CD4-positive, alpha-beta T cell treated with Interleukin-15 for 4 hours (primary cell): ENCODE data around the gene PREX1.

ENCODE experiments used
- DNase-seq: peaks from one replicate; pipeline ENCODE4 v3.0.0-alpha.2; 2020; ENCODE audit warnings: low spot score

The PREX1 gene

DNA sequence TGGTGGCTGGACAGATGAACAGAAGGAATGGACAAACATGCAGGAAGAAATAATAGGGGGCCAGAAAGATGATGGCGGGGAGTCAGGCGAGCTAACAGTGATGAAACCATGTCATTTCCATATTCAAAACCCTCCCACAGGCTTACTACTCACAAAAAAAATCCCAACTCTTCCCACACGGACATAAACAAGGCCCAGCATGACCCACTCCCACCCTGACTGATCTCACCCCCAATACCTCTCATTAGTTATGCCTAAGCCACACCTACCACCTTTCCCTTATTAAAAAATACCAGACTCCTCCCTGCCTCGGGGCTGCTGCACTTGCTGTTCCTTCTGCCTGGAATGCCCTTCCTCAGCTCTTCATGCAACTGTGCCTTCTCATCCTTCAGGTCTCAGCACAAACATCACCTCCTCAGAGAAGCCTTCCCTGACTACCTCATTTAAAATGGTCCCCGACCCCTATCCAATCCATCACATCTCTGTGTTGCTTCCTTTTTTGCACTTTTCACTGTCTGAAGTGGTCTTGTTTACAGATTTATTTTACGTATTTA is 145.8 kb downstream of the PREX1 start:
- DNase-seq: no peak

DNA sequence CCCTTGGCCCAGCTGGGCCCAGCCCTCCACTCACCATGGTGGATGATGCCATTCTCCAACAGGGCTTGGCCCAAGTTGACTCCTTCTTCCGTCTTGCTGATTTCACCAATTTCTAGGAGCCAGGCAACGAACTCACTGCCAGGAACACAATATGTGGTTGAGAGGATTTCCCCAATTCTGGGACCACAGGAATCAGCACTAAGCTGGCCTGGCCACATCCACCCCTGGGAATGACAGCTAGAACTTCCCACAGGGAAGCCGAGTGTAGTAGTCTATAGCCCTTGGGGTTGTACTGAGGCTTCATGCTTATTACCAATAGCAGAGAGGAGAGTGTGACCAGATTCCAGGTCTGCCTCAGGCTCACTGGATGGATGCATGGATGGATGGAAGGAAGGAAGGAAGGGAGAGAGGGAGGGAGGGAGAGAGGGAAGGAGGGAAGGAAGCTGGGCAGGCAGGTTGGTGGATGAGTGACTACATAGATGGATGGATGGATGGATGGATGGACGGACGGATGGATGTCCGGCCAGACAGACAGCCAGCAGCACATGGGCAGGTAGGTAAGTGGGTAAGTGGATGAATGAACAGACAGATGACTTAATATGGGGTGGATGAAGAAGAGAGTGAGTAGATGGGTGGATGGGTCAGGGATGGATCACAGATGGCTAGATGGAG is 146.5 kb downstream of the PREX1 start:
- no peak for DNase-seq

DNA sequence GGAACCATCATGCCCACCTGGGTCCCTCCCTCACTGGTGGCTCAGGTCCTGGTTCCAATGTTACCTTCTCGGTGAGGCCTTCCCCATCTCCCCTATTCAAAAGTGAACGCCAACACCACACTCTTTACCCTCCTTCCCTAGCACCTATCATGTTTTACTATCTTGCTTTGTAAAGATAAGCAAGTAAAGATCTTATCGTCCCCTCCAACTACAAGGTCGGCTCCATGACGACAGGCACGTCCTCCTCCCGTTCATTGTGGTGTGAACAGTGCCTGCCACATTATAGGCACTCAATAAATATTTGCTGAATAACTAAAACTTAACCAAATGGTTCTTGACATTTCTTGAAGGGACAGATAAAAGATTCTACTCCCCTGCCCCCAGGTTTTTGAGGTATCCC is 147.1 kb downstream of the PREX1 start:
- no peak for DNase-seq

DNA sequence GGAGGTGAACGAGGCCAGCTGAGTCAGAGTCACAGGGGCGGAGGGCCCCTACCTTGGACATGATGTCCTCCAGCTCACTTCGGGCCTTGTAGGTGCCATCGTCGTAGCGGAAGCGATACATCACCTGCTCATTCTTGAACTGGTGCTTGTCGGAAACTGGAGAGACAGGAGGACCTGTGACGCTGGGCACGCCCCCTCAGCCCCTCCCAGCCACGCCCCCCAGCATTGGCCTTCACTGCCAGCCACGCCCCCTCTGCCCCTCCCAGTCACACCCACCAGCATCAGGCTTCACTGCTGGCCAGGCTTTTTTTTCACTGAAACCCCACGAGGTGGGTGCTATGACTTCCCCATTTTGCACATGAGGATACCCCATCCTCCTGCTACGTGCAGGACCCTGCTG is 148.2 kb downstream of the PREX1 start:
- DNase-seq: no peak

GRCh38 chr20:48679011-48679410 is 148.8 kb downstream of the PREX1 start:
- no peak for DNase-seq

- DNase-seq: no peak
These were observed 149.4 kb downstream of the PREX1 start for GRCh38 chr20:48678421-48678820.

GRCh38 chr20:48676795-48677460 is 150.9 kb downstream of the PREX1 start:
- no peak for DNase-seq

GRCh38 chr20:48676125-48676524 is 151.7 kb downstream of the PREX1 start:
- DNase-seq: no peak

- no peak for DNase-seq
These were observed 153.3 kb downstream of the PREX1 start for GRCh38 chr20:48674461-48674860.

DNA sequence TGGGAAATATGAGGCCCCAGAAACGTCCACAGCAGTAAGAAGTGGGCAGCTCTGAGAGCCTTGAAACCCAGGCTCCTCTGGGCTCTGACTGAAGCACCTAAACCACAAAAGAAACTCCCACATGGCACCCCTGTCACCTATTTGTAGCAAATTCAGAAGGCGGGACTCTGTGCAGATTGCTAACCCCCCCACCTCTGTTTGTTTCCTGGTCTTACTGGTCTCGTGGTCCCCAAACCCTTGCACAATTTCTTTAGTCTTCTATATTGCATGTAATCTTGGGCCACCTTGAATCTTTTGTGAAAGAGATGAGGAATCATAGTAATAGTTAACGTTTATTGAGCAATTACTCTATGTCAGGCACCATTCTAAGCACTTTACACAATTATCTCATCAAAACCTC is 154.3 kb downstream of the PREX1 start:
- no peak for DNase-seq

- DNase-seq: no peak
These were observed 155.5 kb downstream of the PREX1 start for GRCh38 chr20:48672324-48672723.

DNA sequence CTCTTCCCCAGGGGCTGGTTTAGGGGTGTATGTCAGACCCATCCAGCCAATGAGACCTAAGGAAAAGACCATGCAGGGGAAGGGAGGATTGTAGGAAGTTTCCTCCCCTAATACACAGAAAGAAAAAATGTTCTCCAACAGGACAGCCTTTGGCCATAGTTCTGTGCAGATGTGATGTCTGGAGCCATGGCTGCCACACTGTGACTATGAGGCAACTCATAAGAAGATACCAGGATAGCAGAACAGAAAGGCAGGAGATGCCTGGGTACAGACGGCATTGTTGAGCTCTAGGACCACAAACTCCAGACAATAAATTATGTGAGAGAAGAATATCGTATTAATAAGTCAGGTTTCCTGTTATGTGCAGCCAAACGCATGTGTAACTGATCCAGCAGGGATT is 156.7 kb downstream of the PREX1 start:
- no peak for DNase-seq

DNA sequence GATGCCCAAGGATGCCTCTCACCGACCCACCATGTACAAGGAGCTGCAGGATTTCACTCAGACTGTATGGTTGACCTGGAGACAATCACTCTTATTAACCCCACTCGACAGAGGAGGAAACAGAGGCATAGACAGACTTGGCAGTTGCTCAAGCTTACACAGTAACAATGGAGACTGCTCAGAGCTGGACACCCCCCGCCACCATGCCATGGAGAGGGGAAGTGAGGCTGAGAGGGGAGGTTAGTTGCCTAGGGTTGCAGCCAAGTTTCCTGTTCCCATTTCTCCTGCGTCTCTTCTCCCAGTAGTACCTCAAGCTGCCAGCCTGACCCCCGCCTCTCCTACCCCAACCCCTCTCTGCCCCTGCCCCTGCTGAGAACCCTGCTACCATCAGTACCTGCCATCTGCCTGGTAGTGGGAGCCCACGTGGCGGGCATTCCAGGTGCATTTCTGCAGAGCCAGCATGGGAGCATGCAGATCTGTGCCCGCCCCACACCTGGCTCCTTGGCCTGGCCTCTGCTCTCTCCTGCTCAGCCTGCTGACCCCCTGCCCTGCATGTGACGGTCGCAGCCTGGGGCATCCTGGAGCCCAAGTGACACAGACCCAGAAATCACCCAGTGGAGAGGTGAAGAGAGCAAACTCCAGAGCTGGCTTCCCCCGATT is 157.7 kb downstream of the PREX1 start:
- DNase-seq: no peak

DNA sequence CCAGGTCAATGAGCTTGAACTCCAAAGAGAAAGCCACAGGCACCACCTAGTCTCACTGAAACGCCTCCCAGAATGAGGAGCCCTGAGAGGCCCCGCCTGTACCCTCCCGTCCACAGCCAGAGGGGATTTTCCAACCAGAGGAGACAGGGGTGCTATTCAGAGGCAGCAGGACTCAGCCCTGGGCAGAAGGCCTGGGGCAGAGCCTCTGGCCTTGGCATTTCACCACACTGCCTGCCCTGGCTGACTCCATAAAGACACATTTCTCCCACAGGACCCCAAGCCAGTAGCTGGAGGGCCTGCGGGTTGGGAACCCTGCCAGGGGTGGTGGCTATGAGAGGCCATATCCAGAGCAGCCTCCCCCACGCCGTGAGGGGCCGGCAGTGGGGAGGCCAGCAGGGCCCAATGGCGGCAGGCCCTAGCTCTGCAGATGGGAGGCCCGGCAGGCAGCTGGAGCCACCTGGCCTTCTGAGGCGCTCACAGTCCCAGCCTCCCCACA is 159.3 kb downstream of the PREX1 start:
- DNase-seq: no peak

DNA sequence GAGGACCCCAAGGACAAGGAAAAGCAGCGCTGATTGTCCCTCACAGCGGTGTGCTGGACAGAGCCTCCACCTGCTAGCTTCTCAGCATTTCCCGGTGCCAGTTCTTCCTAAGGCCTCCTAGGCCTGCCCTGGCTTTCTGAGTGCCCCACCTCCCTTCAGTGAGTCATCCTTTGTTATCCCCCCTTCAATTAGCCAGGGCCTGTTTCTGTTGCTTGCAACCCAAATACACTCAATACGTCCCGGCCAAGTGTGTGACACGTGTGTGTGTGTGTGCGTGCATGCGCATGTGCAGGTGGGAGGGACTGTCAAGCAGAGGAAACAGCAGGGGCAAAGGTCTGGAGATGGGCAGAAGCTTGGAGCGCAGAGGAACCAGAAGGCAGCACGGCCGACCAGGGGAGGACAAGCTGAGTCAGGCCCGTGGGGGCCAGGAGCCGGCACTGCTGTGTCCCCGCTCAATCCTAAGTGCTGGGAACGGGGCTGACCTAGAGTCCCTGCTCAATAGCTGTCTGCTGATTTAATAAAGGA is 159.8 kb downstream of the PREX1 start:
- no peak for DNase-seq

- no peak for DNase-seq
These were observed 160.3 kb downstream of the PREX1 start for GRCh38 chr20:48667481-48667880.

- DNase-seq: no peak
These were observed 162.0 kb downstream of the PREX1 start for GRCh38 chr20:48665785-48666184.

GRCh38 chr20:48662711-48663110 is 165.1 kb downstream of the PREX1 start:
- no peak for DNase-seq

- DNase-seq: no peak
These were observed 166.0 kb downstream of the PREX1 start for GRCh38 chr20:48661575-48662455.

- no peak for DNase-seq
These were observed 167.0 kb downstream of the PREX1 start for GRCh38 chr20:48660788-48661187.

GRCh38 chr20:48659858-48660257 is 167.9 kb downstream of the PREX1 start:
- DNase-seq: no peak

DNA sequence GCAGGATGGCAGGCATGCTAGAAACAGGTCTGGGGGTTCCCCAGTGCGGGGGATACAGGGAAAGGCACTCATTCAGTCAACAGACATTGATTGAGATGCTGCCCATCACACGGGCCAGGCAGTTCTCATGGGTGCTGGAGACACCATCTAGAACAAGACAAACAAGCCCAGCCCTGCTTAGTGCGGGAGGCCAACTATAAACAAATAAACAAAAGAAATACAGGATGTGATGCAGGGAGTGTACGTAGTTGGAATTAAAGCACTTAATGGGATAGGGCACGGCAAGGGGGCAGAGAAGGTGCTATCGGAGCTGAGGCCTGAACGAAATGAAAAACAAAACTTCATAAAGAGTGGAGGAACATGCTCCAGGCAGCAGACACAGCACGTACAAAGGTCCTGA is 169.3 kb downstream of the PREX1 start:
- DNase-seq: no peak
